ENCODE results near the gene FMNL1. TPM values are rescaled to one million over a fixed set of nuclear protein-coding genes. Genes with fewer than 3 reads are reported as not detected.

Gene FMNL1
- total and polyA plus RNA-seq, 8 donors: 4.5 to 34.5 (median 10.0) TPM

DNA sequence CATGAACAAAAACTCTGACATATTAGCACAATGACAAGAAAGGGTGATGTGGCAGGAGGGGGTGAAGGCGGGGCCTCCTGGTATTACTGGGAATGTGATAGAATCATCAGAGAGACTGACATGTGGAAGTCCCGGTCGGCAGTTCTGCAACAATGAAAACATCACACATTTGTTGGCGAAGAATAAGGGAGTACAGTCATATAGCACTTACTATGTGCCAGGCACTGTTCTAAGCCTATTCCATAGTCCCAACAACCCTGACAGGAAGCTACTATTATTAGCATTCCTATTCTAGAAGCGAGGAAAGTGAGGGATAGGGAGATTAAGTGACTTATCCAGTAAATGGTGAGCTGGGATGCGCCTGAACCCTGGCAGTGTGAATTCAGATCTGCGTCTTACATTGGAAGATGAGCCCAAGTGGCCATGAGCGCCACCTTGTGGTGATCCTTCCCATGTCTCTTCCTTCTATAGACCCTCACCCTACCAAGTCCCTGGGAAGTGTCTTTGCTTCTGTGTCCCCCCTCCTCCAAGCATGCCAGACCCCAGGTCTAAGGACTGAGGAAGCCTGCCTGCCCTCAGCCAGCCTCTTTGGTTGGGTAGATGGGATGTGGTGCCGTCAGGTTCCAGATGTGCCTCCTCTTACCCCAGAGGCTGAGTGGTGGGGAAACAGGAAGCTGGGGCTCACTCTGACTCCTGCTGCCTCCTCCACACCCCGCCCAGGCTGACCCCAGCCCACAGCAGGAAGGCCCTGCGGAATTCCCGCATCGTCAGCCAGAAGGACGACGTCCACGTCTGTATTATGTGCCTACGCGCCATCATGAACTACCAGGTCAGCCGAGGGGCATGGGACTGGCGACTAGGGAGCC lies 14.0 kb downstream of the FMNL1 start:
- H3K36me3 ChIP-seq: peaks cover 0 to 56% (median 18%) of the 10 kb centered on the region in 4 donors
- H3K27ac ChIP-seq: no peak overlapping the region
- peaks cover 0 to 35% (median 14%) of the 10 kb centered on the region in 4 donors for H3K4me1 ChIP-seq
- peak; percentile 83 to 88 for DNase-seq
- no peak overlapping the region for H3K4me3 ChIP-seq
- intact Hi-C loops (cut with DNase I; ENCODE audit: low total_unique reads): no loop called here
- no peaks in the 10 kb centered on the region for H3K9me3 ChIP-seq
- TF ChIP-seq, protein P1, sequence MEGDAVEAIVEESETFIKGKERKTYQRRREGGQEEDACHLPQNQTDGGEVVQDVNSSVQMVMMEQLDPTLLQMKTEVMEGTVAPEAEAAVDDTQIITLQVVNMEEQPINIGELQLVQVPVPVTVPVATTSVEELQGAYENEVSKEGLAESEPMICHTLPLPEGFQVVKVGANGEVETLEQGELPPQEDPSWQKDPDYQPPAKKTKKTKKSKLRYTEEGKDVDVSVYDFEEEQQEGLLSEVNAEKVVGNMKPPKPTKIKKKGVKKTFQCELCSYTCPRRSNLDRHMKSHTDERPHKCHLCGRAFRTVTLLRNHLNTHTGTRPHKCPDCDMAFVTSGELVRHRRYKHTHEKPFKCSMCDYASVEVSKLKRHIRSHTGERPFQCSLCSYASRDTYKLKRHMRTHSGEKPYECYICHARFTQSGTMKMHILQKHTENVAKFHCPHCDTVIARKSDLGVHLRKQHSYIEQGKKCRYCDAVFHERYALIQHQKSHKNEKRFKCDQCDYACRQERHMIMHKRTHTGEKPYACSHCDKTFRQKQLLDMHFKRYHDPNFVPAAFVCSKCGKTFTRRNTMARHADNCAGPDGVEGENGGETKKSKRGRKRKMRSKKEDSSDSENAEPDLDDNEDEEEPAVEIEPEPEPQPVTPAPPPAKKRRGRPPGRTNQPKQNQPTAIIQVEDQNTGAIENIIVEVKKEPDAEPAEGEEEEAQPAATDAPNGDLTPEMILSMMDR (IDR thresholded peaks at IDR 0.05): peak in 5 of 7 experiments; percentile 44 to 80 (median 66)
- TF ChIP-seq POLR2AphosphoS5 (IDR thresholded peaks at IDR 0.05) (no peak), EP300 (IDR thresholded peaks at IDR 0.05) (no peak)
- 46 to 57% (median 46%) methylated on average over 18 to 20 of the region's 20 CpGs for WGBS, 5 donors
- peaks cover 0 to 36% (median under 1%) of the 10 kb centered on the region in 3 donors for H3K27me3 ChIP-seq

DNA sequence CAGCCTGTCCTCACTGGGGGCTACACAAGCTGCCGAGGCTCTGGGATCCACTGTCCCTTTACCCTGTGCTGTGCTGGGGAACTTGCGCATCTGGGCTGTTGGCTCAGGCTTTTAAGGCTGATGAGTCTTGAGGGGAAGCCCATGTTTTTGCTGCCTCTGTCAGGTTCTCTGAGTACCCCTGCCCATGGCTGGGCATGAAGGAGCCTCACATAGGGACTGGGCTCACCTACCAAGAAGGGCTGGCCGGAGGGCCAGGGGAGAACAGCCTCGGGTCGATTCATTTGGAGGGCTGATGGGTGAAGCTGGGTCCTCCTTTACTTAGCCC lies 14.6 kb downstream of the FMNL1 start:
- peaks cover 0 to 42% (median 6%) of the 10 kb centered on the region in 3 donors for H3K27me3 ChIP-seq
- no peak for TF ChIP-seq POLR2A (IDR thresholded peaks at IDR 0.05)
- no peak for TF ChIP-seq POLR2AphosphoS5 (IDR thresholded peaks at IDR 0.05)
- no peak for TF ChIP-seq EP300 (IDR thresholded peaks at IDR 0.05)
- TF ChIP-seq, protein P1 (IDR thresholded peaks at IDR 0.05): no peak
- no peaks in the 10 kb centered on the region for H3K9me3 ChIP-seq
- peaks cover 6 to 35% (median 15%) of the 10 kb centered on the region in 4 donors for H3K4me1 ChIP-seq
- WGBS, 5 donors: 69 to 100% (median 79%) methylated on average over 3 to 5 of the region's 5 CpGs
- H3K4me3 ChIP-seq: no peak overlapping the region
- H3K27ac ChIP-seq: no peak overlapping the region
- no peak for DNase-seq
- intact Hi-C loops (cut with DNase I; ENCODE audit: low total_unique reads): no loop called here
- H3K36me3 ChIP-seq: peaks cover 0 to 62% (median 24%) of the 10 kb centered on the region in 4 donors

DNA sequence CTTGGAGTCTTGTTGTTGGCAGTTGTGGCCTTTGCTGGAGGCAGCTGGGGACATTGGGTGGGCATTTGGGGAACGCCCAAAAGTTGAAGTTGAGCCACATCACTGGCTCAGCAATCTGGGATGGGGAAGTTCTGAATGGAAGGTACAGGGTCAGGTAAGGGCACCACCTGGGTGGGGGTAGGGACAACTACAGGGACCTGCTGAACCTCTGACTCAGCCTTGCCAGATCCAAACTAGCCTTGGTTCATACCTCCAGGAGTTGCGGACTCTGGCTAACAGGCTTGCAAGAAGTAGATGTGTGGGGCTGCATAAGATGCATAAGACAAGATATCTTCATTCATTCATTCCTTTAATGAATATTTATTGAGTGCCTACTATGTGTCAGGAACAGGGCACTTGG lies 16.0 kb downstream of the FMNL1 start:
- H3K4me3 ChIP-seq: no peak overlapping the region
- H3K36me3 ChIP-seq: peaks cover 0 to 77% (median 32%) of the 10 kb centered on the region in 4 donors
- no peaks in the 10 kb centered on the region for H3K9me3 ChIP-seq
- DNase-seq: no peak
- peaks cover 0 to 51% (median 9%) of the 10 kb centered on the region in 3 donors for H3K27me3 ChIP-seq
- H3K27ac ChIP-seq: no peak overlapping the region
- H3K4me1 ChIP-seq: peaks cover 10 to 33% (median 16%) of the 10 kb centered on the region in 4 donors
- intact Hi-C loops (cut with DNase I; ENCODE audit: low total_unique reads): no loop called here
- no peak for TF ChIP-seq POLR2A (IDR thresholded peaks at IDR 0.05)
- TF ChIP-seq, protein P1 (IDR thresholded peaks at IDR 0.05): no peak
- no peak for TF ChIP-seq POLR2AphosphoS5 (IDR thresholded peaks at IDR 0.05)
- no peak for TF ChIP-seq EP300 (IDR thresholded peaks at IDR 0.05)
- WGBS, 5 donors: 84 to 100% (median 91%) methylated on average over 2 of the region's 2 CpGs

DNA sequence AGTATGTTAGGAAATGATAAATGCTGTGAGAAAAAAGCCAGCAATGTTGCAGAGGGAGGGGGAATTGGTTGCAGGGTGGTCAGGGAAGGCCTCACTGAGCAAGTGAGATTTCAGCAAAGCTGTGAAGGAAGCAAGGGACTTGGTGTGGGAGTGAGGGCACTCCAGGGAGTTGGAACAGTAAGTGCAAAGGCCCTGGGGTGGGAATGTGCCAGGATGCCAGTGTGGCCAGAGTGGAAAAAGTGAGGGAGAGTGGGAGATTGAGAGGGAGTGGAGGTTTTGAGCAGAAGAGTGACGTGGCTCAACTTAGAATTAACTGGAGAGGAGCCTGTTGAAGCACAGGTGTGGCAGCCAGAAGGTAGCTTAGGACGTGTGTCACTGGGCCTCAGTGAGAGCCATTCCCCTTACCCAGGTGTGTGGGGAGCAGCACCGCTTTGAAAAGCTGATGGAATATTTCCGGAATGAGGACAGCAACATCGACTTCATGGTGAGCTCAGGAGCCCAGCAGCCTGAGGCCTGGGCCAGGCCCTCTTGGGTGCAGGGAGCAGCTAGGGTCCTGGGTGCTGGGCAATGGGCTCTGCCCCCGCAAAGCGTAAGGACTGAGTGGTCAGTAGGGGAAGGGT lies 16.6 kb downstream of the FMNL1 start:
- DNase-seq: no peak
- 92 to 97% (median 94%) methylated on average over 7 of the region's 7 CpGs for WGBS, 5 donors

More for the DNA sequence above, 16.6 kb downstream of the FMNL1 start:
- intact Hi-C loops (cut with DNase I; ENCODE audit: low total_unique reads): no loop called here
- Histone ChIP-seq H3K4me3 (no peak overlapping the region), H3K27ac (no peak overlapping the region), H3K4me1 (peaks cover 10 to 33% (median 16%) of the 10 kb centered on the region in 4 donors), H3K27me3 (peaks cover 0 to 51% (median 9%) of the 10 kb centered on the region in 3 donors), H3K36me3 (peaks cover 0 to 78% (median 34%) of the 10 kb centered on the region in 4 donors), H3K9me3 (no peaks in the 10 kb centered on the region)
- TF ChIP-seq, protein P1 (IDR thresholded peaks at IDR 0.05): no peak
- no peak for TF ChIP-seq EP300 (IDR thresholded peaks at IDR 0.05)
- TF ChIP-seq POLR2AphosphoS5 (IDR thresholded peaks at IDR 0.05): no peak
- TF ChIP-seq POLR2A (IDR thresholded peaks at IDR 0.05): no peak

Measured in stomach (tissue), 9 donors.